BJ (cell line): ENCODE results near the gene IL1RL2. TPM values are rescaled to one million over a fixed set of nuclear protein-coding genes. Genes with fewer than 3 reads are reported as not detected.

Source experiments
- CTCF ChIA-PET: fragments of 350-600 bp; formaldehyde crosslinking; extraction: SDS; loops from one replicate; lab custom pipeline; 2021; ENCODE audit warnings: antibody characterized with exemption, inconsistent platforms; lab: Yijun Ruan, JAX
- POLR2A ChIA-PET: fragments of 300-600 bp; sonication (Branson Sonifier 250); formaldehyde crosslinking; extraction: SDS; loops from one replicate; lab custom pipeline; 2021; ENCODE audit warnings: antibody characterized with exemption; lab: Charles Lee
- DNase-seq: peaks from one replicate; pipeline ENCODE4 v3.0.0-alpha.2; 2011; ENCODE audit warnings: low read depth
- H3K27me3 ChIP-seq: 2 replicates; pipeline ENCODE4 v1.6.0; 2011; ENCODE audit warnings: low read length; ENCODE audit not compliant: control insufficient read depth, insufficient read depth
- H3K36me3 ChIP-seq: 2 replicates; pipeline ENCODE4 v1.5.1; 2011; ENCODE audit warnings: low read length; ENCODE audit not compliant: control insufficient read depth, insufficient read depth
- H3K4me3 ChIP-seq: 2 replicates; pipeline ENCODE4 v1.5.1; 2011; ENCODE audit warnings: low read depth, mild to moderate bottlenecking, control low read depth, low read length
- CTCF ChIP-seq: IDR thresholded peaks from 2 replicates; pipeline ENCODE4 v1.5.1; 2011; ENCODE audit warnings: low read depth, mild to moderate bottlenecking, control low read depth, inconsistent platforms, low read length, moderate library complexity; ENCODE audit not compliant: insufficient read depth
- polyA plus RNA-seq: library from polyadenylated mRNA; depleted of rRNA; stranded (reverse); fragments of >200 nt; gene quantifications from 2 replicates; pipeline ENCODE4 v1.2.3, GENCODE V29; 2011

The IL1RL2 gene
- polyA plus RNA-seq, 1 experiment: 0.09 TPM

- CTCF ChIA-PET: interaction anchor here (0.8 to 1.2 kb wide), 2 partner anchors 9 to 12 kb away, joined by 3 to 4 read pairs; no protein-coding TSS in a partner anchor
- TF ChIP-seq CTCF: no peak
- DNase-seq: no peak
- Histone ChIP-seq H3K4me3 (no peak overlapping the region), H3K36me3 (no peaks in the 10 kb centered on the region), H3K27me3 (peaks cover 5% of the 10 kb centered on the region)
- POLR2A ChIA-PET: no interaction called here
These were observed 71.2 kb downstream of the IL1RL2 start for GRCh38 chr2:102258025-102258385.

GRCh38 chr2:102258386-102259074 is 71.7 kb downstream of the IL1RL2 start:
- peaks cover 5% of the 10 kb centered on the region for H3K27me3 ChIP-seq
- H3K4me3 ChIP-seq: no peak overlapping the region
- no peak for TF ChIP-seq CTCF
- DNase-seq: peak; percentile 94
- no peaks in the 10 kb centered on the region for H3K36me3 ChIP-seq
- ChIA-PET CTCF (interaction anchor here (0.8 to 1.2 kb wide), 2 partner anchors 9 to 13 kb away, joined by 3 to 4 read pairs; no protein-coding TSS in a partner anchor), POLR2A (no interaction called here)

- ChIA-PET POLR2A (no interaction called here), CTCF (no interaction called here)
- peaks cover 7% of the 10 kb centered on the region for H3K27me3 ChIP-seq
- DNase-seq: no peak
- no peak for TF ChIP-seq CTCF
- H3K36me3 ChIP-seq: no peaks in the 10 kb centered on the region
- H3K4me3 ChIP-seq: no peak overlapping the region
These were observed 74.8 kb downstream of the IL1RL2 start for GRCh38 chr2:102261467-102262135.

GRCh38 chr2:102262216-102263129 is 75.7 kb downstream of the IL1RL2 start:
- TF ChIP-seq CTCF: no peak
- CTCF ChIA-PET: no interaction called here
- Histone ChIP-seq H3K4me3 (no peak overlapping the region), H3K27me3 (peaks cover 7% of the 10 kb centered on the region), H3K36me3 (no peaks in the 10 kb centered on the region)
- POLR2A ChIA-PET: no interaction called here
- DNase-seq: no peak

- Histone ChIP-seq H3K36me3 (no peaks in the 10 kb centered on the region), H3K4me3 (no peak overlapping the region), H3K27me3 (peaks cover 7% of the 10 kb centered on the region)
- POLR2A ChIA-PET: no interaction called here
- DNase-seq: no peak
- CTCF ChIA-PET: no interaction called here
- TF ChIP-seq CTCF: no peak
These were observed 78.1 kb downstream of the IL1RL2 start for GRCh38 chr2:102264952-102265351.
